RWPE2 (cell line): ENCODE results near the gene RBM12.

ENCODE experiments used
- ATAC-seq: fragments of 200-7000 bp; cut with Tn5 transposase; 3 replicates; pipeline ENCODE4 v1.9.1; 2021; ENCODE audit warnings: low read depth
- DNase-seq: peaks from one replicate; pipeline ENCODE4 v3.0.0-alpha.2; 2020; ENCODE audit warnings: low spot score
- H3K27ac ChIP-seq: fragments of 450-650 bp; 2 replicates; pipeline ENCODE4 v1.5.1; 2017; ENCODE audit warnings: mild to moderate bottlenecking; ENCODE audit not compliant: poor library complexity, severe bottlenecking
- H3K27me3 ChIP-seq: fragments of 250-450 bp; sonication (Bioruptor Pico); 2 replicates; pipeline ENCODE4 v1.5.1; 2021; ENCODE audit warnings: mild to moderate bottlenecking, moderate library complexity; ENCODE audit not compliant: insufficient read depth, poor library complexity, severe bottlenecking
- H3K36me3 ChIP-seq: fragments of 250-450 bp; sonication (Bioruptor Pico); 2 replicates; pipeline ENCODE4 v1.5.1; 2020; ENCODE audit warnings: low read depth, mild to moderate bottlenecking, moderate library complexity
- H3K4me1 ChIP-seq: fragments of 250-450 bp; sonication (Bioruptor Pico); 2 replicates; pipeline ENCODE4 v1.5.1; 2021; ENCODE audit warnings: mild to moderate bottlenecking, moderate library complexity; ENCODE audit not compliant: insufficient read depth, poor library complexity, severe bottlenecking
- H3K4me3 ChIP-seq: fragments of 250-450 bp; sonication (Bioruptor Pico); 2 replicates; pipeline ENCODE4 v1.5.1; 2021; ENCODE audit warnings: mild to moderate bottlenecking, moderate library complexity; ENCODE audit not compliant: severe bottlenecking
- H3K9me3 ChIP-seq: fragments of 250-450 bp; sonication (Bioruptor Pico); 2 replicates; pipeline ENCODE4 v1.5.1; 2021; ENCODE audit warnings: mild to moderate bottlenecking, moderate library complexity; ENCODE audit not compliant: severe bottlenecking
- CTCF ChIP-seq: fragments of 450-650 bp; IDR thresholded peaks from one replicate; pipeline ENCODE4 v1.5.1; 2017; ENCODE audit warnings: mild to moderate bottlenecking, moderate library complexity; ENCODE audit not compliant: poor library complexity, severe bottlenecking

Gene RBM12

GRCh38 chr20:35629427-35630145 is 35.1 kb downstream of the RBM12 start:
- Histone ChIP-seq H3K4me3 (no peak overlapping the region), H3K9me3 (no peaks in the 10 kb centered on the region), H3K36me3 (peaks cover 89% of the 10 kb centered on the region), H3K4me1 (no peaks in the 10 kb centered on the region), H3K27ac (no peak overlapping the region), H3K27me3 (no peaks in the 10 kb centered on the region)
- DNase-seq (peak; percentile 47), ATAC-seq (no peak)
- no peak for TF ChIP-seq CTCF

GRCh38 chr20:35627121-35627520 is 37.6 kb downstream of the RBM12 start:
- Histone ChIP-seq H3K27ac (peak overlapping the region; percentile 0), H3K27me3 (no peaks in the 10 kb centered on the region), H3K9me3 (no peaks in the 10 kb centered on the region), H3K4me3 (no peak overlapping the region), H3K36me3 (peaks cover 89% of the 10 kb centered on the region), H3K4me1 (no peaks in the 10 kb centered on the region)
- no peak for TF ChIP-seq CTCF
- DNase-seq (no peak), ATAC-seq (no peak)

GRCh38 chr20:35626386-35627001 is 38.2 kb downstream of the RBM12 start:
- Histone ChIP-seq H3K27ac (peak overlapping the region; percentile 0), H3K36me3 (peaks cover 85% of the 10 kb centered on the region)
- TF ChIP-seq CTCF, result no peak

GRCh38 chr20:35625584-35626385 is 38.9 kb downstream of the RBM12 start:
- DNase-seq, result peak; percentile 63
- no peaks in the 10 kb centered on the region for H3K9me3 ChIP-seq
- H3K4me1 ChIP-seq, result no peaks in the 10 kb centered on the region
- H3K27ac ChIP-seq, result peak overlapping the region; percentile 0
- 0 out of 3 replicates have a peak, but pooled peaks have one; percentile 2 for ATAC-seq
- H3K4me3 ChIP-seq, result no peak overlapping the region
- peaks cover 78% of the 10 kb centered on the region for H3K36me3 ChIP-seq
- TF ChIP-seq CTCF, result no peak
- H3K27me3 ChIP-seq, result no peaks in the 10 kb centered on the region

More at GRCh38 chr20:35626386-35627001, 38.2 kb downstream of the RBM12 start:
- ATAC-seq (no peak), DNase-seq (peak; percentile 74)
- no peak overlapping the region for H3K4me3 ChIP-seq
- no peaks in the 10 kb centered on the region for H3K27me3 ChIP-seq
- no peaks in the 10 kb centered on the region for H3K4me1 ChIP-seq
- no peaks in the 10 kb centered on the region for H3K9me3 ChIP-seq
